GM12878 (cell line): ENCODE results near the gene PKM. TPM values are rescaled to one million over a fixed set of nuclear protein-coding genes. Genes with fewer than 3 reads are reported as not detected.

Source experiments
- CBFB ChIP-seq: IDR thresholded peaks from 2 replicates; pipeline ENCODE4 v1.6.1; 2016; ENCODE audit warnings: antibody characterized with exemption, low read depth
- CHD4 ChIP-seq: fragments of 200-600 bp; sonication (generic); IDR thresholded peaks from 2 replicates; pipeline ENCODE4 v1.6.1; 2016; ENCODE audit warnings: mild to moderate bottlenecking
- IKZF2 ChIP-seq, 2 experiments: fragments of 450-650 bp; IDR thresholded peaks; 2 replicates each; pipeline ENCODE4 v1.6.1; 2017; ENCODE audit warnings: mild to moderate bottlenecking in 2 of 2, moderate library complexity in 2 of 2
- MAX ChIP-seq: IDR thresholded peaks from 2 replicates; pipeline ENCODE4 v1.6.1; 2012; ENCODE audit warnings: low read depth, low read length, improper control_type of control experiment
- MYB ChIP-seq: fragments of 150-350 bp; IDR thresholded peaks from 2 replicates; pipeline ENCODE4 v1.6.1; 2014; ENCODE audit warnings: mild to moderate bottlenecking, low read depth, low read length, borderline replicate concordance
- SP1 ChIP-seq: IDR thresholded peaks from one replicate; pipeline ENCODE4 v1.6.1; 2011; ENCODE audit warnings: low read depth, low read length
- TAF1 ChIP-seq: IDR thresholded peaks from 2 replicates; pipeline ENCODE4 v1.6.1; 2011; ENCODE audit warnings: mild to moderate bottlenecking, low read depth, low read length, borderline replicate concordance
- WRNIP1 ChIP-seq: IDR thresholded peaks from 2 replicates; pipeline ENCODE4 v1.6.1; 2011; ENCODE audit warnings: low read depth, low read length, improper control_type of control experiment, borderline replicate concordance
- ZBTB4 ChIP-seq: fragments of 450-650 bp; formaldehyde crosslinking; IDR thresholded peaks from 2 replicates; pipeline ENCODE4 v1.4.0; 2022; ENCODE audit warnings: mild to moderate bottlenecking, moderate library complexity
- ZBTB40 ChIP-seq: fragments of 450-650 bp; IDR thresholded peaks from 2 replicates; pipeline ENCODE4 v1.6.1; 2016; ENCODE audit warnings: mild to moderate bottlenecking, moderate library complexity, borderline replicate concordance
- ZNF384 ChIP-seq: IDR thresholded peaks from 2 replicates; pipeline ENCODE4 v1.6.1; 2012; ENCODE audit warnings: low read depth, mild to moderate bottlenecking, low read length, improper control_type of control experiment, borderline replicate concordance
- ZNF592 ChIP-seq: fragments of 450-650 bp; IDR thresholded peaks from 2 replicates; pipeline ENCODE4 v1.6.1; 2017; ENCODE audit warnings: mild to moderate bottlenecking, moderate library complexity
- polyA plus RNA-seq, 11 experiments: library from polyadenylated mRNA; depleted of rRNA in 4 of 11; unstranded in 6 of 11; stranded (reverse) in 5 of 11; fragments of >200 nt; fragmentation: Nextera tagmentation in 4 of 11; fragmentation: Illumina TruSeq in 1 of 11; extraction: Ambion mirVana in 4 of 11; extraction: Trizol in 1 of 11; gene quantifications; 1 replicate in 1 of 11; 2 replicates in 10 of 11; pipeline versions ENCODE4 v1.2.1 to v1.2.3, GENCODE V29; 2011 to 2016; ENCODE audit warnings: inconsistent platforms in 2 of 11, missing spikeins in 2 of 11, low read depth in 1 of 11
- total RNA-seq, 4 experiments: library from RNA; depleted of rRNA in 3 of 4; stranded (reverse); fragments of >200 nt in 3 of 4; fragmentation: Illumina TruSeq in 1 of 4; extraction: Trizol in 1 of 4; gene quantifications; 2 replicates each; pipeline versions ENCODE4 v1.2.1 to v1.2.3, GENCODE V29; 2013 to 2021

PKM gene
- total and polyA plus RNA-seq, 10 of the 15 experiments (the other 5 are each of a cell fraction or from before 2014, with no cell fraction given): 491 to 2,011 (median 1,433) TPM

- peak; percentile 35; the same call in 1 of the 2 replicates for TF ChIP-seq CBFB
- no peak for TF ChIP-seq WRNIP1
- peak; percentile 87 to 88 for TF ChIP-seq IKZF2 (IDR thresholded peaks at IDR 0.05)
- TF ChIP-seq ZNF384: no peak
- TF ChIP-seq MYB: no peak
- no peak for TF ChIP-seq ZBTB4 (CRISPR knock-in tag)
- TF ChIP-seq TAF1: 0 out of 2 replicates have a peak, but pooled peaks have one; percentile 52
- TF ChIP-seq ZNF592: no peak
- no peak for TF ChIP-seq MAX
- no peak for TF ChIP-seq CHD4
- no peak for TF ChIP-seq ZBTB40
- peak; percentile 10 for TF ChIP-seq SP1
Observed at GRCh38 chr15:72237029-72237852, 6.3 kb upstream of the PKM start (continued).
